ENCODE data around the gene SGMS2.

DNA sequence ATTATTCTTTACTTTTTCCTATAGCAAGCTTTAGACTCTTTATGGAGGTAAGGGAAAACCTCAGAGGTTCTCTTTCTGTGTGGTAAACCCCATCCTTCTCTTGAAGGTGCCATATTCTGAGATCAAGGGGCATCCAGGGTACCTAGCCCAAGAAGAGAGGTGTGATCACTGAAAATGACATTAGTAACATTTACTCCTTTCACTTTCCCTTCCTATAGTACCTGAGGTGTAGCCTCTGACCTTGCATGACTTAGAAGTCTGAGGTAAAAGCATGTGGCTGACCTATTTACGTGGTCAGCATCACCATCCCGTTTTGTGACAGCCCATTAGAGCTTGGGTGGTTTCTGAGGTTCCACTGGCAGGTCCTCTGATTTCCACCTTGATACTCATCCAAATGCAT, 25.7 kb downstream of the SGMS2 start:
- TF ChIP-seq CTCF (IDR thresholded peaks at IDR 0.05), result no peak
- TF ChIP-seq POLR2A (IDR thresholded peaks at IDR 0.05; ENCODE audit: low read depth), result no peak
- no peak for TF ChIP-seq EP300 (IDR thresholded peaks at IDR 0.05)
